ENCODE data around the gene SHB. TPM values are rescaled to one million over a fixed set of nuclear protein-coding genes. Genes with fewer than 3 reads are reported as not detected.

The SHB gene
- total and polyA plus RNA-seq, 2 of the 13 experiments (the other 11 are each of a cell fraction or from before 2014, with no cell fraction given): 19.4 to 20.7 TPM

- TF ChIP-seq ZKSCAN8 (CRISPR knock-in tag; IDR thresholded peaks at IDR 0.05; ENCODE audit: borderline replicate concordance) (0 out of 2 replicates have a peak, but pooled peaks have one; percentile 32), TSC22D2 (CRISPR knock-in tag; IDR thresholded peaks at IDR 0.05; ENCODE audit: borderline replicate concordance) (no peak; the same call in 1 of the 2 replicates), ZNF441 (CRISPR knock-in tag; IDR thresholded peaks at IDR 0.05; ENCODE audit: borderline replicate concordance) (no peak), KLF13 (CRISPR knock-in tag; IDR thresholded peaks at IDR 0.05) (no peak), ZNF232 (CRISPR knock-in tag; IDR thresholded peaks at IDR 0.05; ENCODE audit: borderline replicate concordance) (no peak), ZNF614 (CRISPR knock-in tag; IDR thresholded peaks at IDR 0.05; ENCODE audit: borderline replicate concordance) (0 out of 2 replicates have a peak, but pooled peaks have one; percentile 61), ETV6 (CRISPR knock-in tag; conservative IDR thresholded peaks at IDR 0.05) (no peak; the same call in 1 of the 2 replicates), TERF1 (CRISPR knock-in tag; IDR thresholded peaks at IDR 0.05) (no peak), MED1 (CRISPR knock-in tag; IDR thresholded peaks at IDR 0.05) (0 out of 2 replicates have a peak, but pooled peaks have one; percentile 18), ZNF710 (CRISPR knock-in tag; IDR thresholded peaks at IDR 0.05; ENCODE audit: borderline replicate concordance) (no peak), BCL3 (CRISPR knock-in tag; IDR thresholded peaks at IDR 0.05) (peak; percentile 59; the same call in 1 of the 2 replicates), ZC3H4 (CRISPR knock-in tag; IDR thresholded peaks at IDR 0.05; ENCODE audit: borderline replicate concordance) (no peak), ZNF274 (CRISPR knock-in tag; IDR thresholded peaks at IDR 0.05) (peak; percentile 58; the same call in 1 of the 2 replicates), USF2 (IDR thresholded peaks at IDR 0.05; ENCODE audit: low read depth, low read length) (0 out of 2 replicates have a peak, but pooled peaks have one; percentile 4), USF2 (CRISPR knock-in tag; IDR thresholded peaks at IDR 0.05; ENCODE audit: borderline replicate concordance) (no peak), ZNF205 (CRISPR knock-in tag; IDR thresholded peaks at IDR 0.05) (0 out of 2 replicates have a peak, but pooled peaks have one; percentile 28), RNF219 (CRISPR knock-in tag; IDR thresholded peaks at IDR 0.05) (no peak)
These were observed 155.4 kb downstream of the SHB start (continued) for GRCh38 chr9:37913480-37914153.

All from HepG2 (cell line).